DND-41 (cell line): ENCODE results near the gene PCARE.

Experiments used
- ATAC-seq: fragments of 200-7000 bp; cut with Tn5 transposase; 3 replicates; pipeline ENCODE4 v1.9.1; 2021; ENCODE audit warnings: low read depth; ENCODE audit not compliant: insufficient read depth
- DNase-seq: peaks from one replicate; pipeline ENCODE4 v3.0.0-alpha.2; 2020
- H2AFZ ChIP-seq: 2 replicates; pipeline ENCODE4 v1.6.0; 2012; ENCODE audit warnings: low read depth, low read length
- H3K27ac ChIP-seq: 2 replicates; pipeline ENCODE4 v1.5.1; 2012; ENCODE audit warnings: low read length, inconsistent platforms
- H3K27me3 ChIP-seq: fragments of 200-600 bp; sonication (generic); 2 replicates; pipeline ENCODE4 v1.6.0; 2012; ENCODE audit warnings: low read length, mild to moderate bottlenecking, inconsistent platforms; ENCODE audit not compliant: insufficient read depth, poor library complexity
- H3K36me3 ChIP-seq: 2 replicates; pipeline ENCODE4 v1.5.1; 2012; ENCODE audit warnings: low read length, inconsistent platforms; ENCODE audit not compliant: insufficient read depth
- H3K4me1 ChIP-seq: 2 replicates; pipeline ENCODE4 v1.5.1; 2012; ENCODE audit warnings: mild to moderate bottlenecking, low read length; ENCODE audit not compliant: insufficient read depth
- H3K4me2 ChIP-seq: 2 replicates; pipeline ENCODE4 v1.6.0; 2012; ENCODE audit warnings: mild to moderate bottlenecking, moderate library complexity, low read length, inconsistent platforms; ENCODE audit not compliant: insufficient read depth
- H3K4me3 ChIP-seq, 2 experiments: fragments of 200-600 bp in 1 of 2; shearing (Covaris generic) in 1 of 2; 2 replicates each; pipeline ENCODE4 v1.5.1; 2012 to 2016; ENCODE audit warnings: inconsistent platforms in 2 of 2, low read length in 2 of 2, mild to moderate bottlenecking in 2 of 2, low read depth in 1 of 2, moderate library complexity in 1 of 2
- H3K79me2 ChIP-seq: 2 replicates; pipeline ENCODE4 v1.6.0; 2012; ENCODE audit warnings: low read length, inconsistent platforms; ENCODE audit not compliant: insufficient read depth
- H3K9ac ChIP-seq: 2 replicates; pipeline ENCODE4 v1.6.0; 2012; ENCODE audit warnings: low read depth, mild to moderate bottlenecking, inconsistent platforms, low read length, moderate library complexity
- H3K9me3 ChIP-seq: 2 replicates; pipeline ENCODE4 v1.5.1; 2012; ENCODE audit warnings: low read length, moderate library complexity, mild to moderate bottlenecking, inconsistent platforms; ENCODE audit not compliant: insufficient read depth, severe bottlenecking
- H4K20me1 ChIP-seq: 2 replicates; pipeline ENCODE4 v1.6.0; 2012; ENCODE audit warnings: low read length; ENCODE audit not compliant: insufficient read depth
- CTCF ChIP-seq: IDR thresholded peaks from 2 replicates; pipeline ENCODE4 v1.5.1; 2012; ENCODE audit warnings: borderline replicate concordance, low read length, moderate library complexity, mild to moderate bottlenecking; ENCODE audit not compliant: poor library complexity, severe bottlenecking; ENCODE audit errors: extremely low read depth
- EZH2 ChIP-seq: IDR thresholded peaks from 3 replicates; pipeline ENCODE4 v1.6.1; 2012; ENCODE audit warnings: borderline replicate concordance, low read depth, mild to moderate bottlenecking, moderate library complexity, low read length, inconsistent platforms; ENCODE audit not compliant: severe bottlenecking

Gene PCARE

GRCh38 chr2:29015701-29016470, 58.4 kb downstream of the PCARE start:
- Histone ChIP-seq H3K4me1 (peaks cover 17% of the 10 kb centered on the region), H3K9ac (no peak overlapping the region), H3K36me3 (no peaks in the 10 kb centered on the region)

GRCh38 chr2:29014811-29015421, 59.4 kb downstream of the PCARE start:
- H3K27me3 ChIP-seq = no peaks in the 10 kb centered on the region
- ATAC-seq (peak; percentile 58), DNase-seq (peak; percentile 51)
- no peaks in the 10 kb centered on the region for H3K36me3 ChIP-seq
- H2AFZ ChIP-seq = no peak overlapping the region
- 0 out of 2 replicates have a peak, but pooled peaks cover 2% of the 10 kb centered on the region for H4K20me1 ChIP-seq
- 0 out of 2 replicates have a peak overlapping the region, but pooled peaks have one; percentile 4 for H3K27ac ChIP-seq
- no peaks in the 10 kb centered on the region for H3K9me3 ChIP-seq
- no peak overlapping the region for H3K4me2 ChIP-seq
- H3K4me1 ChIP-seq = peaks cover 26% of the 10 kb centered on the region
- H3K79me2 ChIP-seq = no peaks in the 10 kb centered on the region
- no peak for TF ChIP-seq EZH2
- TF ChIP-seq CTCF = no peak
- no peak overlapping the region for H3K9ac ChIP-seq
- no peak overlapping the region for H3K4me3 ChIP-seq

More at GRCh38 chr2:29015701-29016470, 58.4 kb downstream of the PCARE start:
- no peak for DNase-seq
- no peak overlapping the region for H3K4me3 ChIP-seq
- H3K4me2 ChIP-seq = no peak overlapping the region
- TF ChIP-seq EZH2 = no peak
- TF ChIP-seq CTCF = no peak
- 0 out of 2 replicates have a peak, but pooled peaks cover 2% of the 10 kb centered on the region for H4K20me1 ChIP-seq
- no peaks in the 10 kb centered on the region for H3K9me3 ChIP-seq
- no peaks in the 10 kb centered on the region for H3K79me2 ChIP-seq
- no peak overlapping the region for H3K27ac ChIP-seq
- no peak overlapping the region for H2AFZ ChIP-seq
- no peak for ATAC-seq
- peaks cover 2% of the 10 kb centered on the region for H3K27me3 ChIP-seq

DNA sequence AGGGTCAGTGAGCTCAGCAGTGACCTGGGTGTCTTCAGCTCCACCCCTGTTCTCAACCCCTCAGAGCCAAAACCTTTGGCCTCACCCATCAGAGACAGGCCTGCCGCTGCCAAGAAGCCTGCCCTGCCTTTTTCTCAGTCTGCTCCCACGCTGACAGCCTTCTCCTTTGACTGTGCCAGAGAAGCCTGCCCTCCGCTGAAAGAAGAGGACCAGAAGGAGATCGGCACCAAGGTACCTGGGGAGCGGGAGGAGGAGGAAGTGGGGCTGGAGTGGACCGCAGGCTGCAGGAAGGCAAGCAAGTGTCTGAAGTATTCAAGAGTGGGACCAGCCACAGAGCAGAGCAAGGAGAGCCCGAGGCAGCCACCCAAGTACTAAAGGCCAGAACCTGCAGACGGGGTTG, 60.0 kb downstream of the PCARE start:
- Histone ChIP-seq H3K27ac (no peak overlapping the region), H2AFZ (no peak overlapping the region), H3K9me3 (no peaks in the 10 kb centered on the region), H3K4me2 (no peak overlapping the region), H3K9ac (no peak overlapping the region), H3K36me3 (no peaks in the 10 kb centered on the region), H3K27me3 (no peaks in the 10 kb centered on the region), H3K4me3 (no peak overlapping the region), H3K4me1 (peaks cover 26% of the 10 kb centered on the region), H3K79me2 (no peaks in the 10 kb centered on the region), H4K20me1 (0 out of 2 replicates have a peak, but pooled peaks cover 2% of the 10 kb centered on the region)
- TF ChIP-seq CTCF (no peak), EZH2 (no peak)
- DNase-seq (no peak), ATAC-seq (no peak; the same call in 2 of the 3 replicates)
